SK-MEL-5 (cell line): ENCODE measurements around the gene SARNP. TPM values are rescaled to one million over a fixed set of nuclear protein-coding genes. Genes with fewer than 3 reads are reported as not detected.
"Not testable (repeated sequence)": the region's sequence is repeated elsewhere in the genome, so short reads cannot be mapped to it uniquely, and the experiment has no call there.

Source experiments
- DNase-seq: peaks from one replicate; pipeline ENCODE4 v3.0.0-alpha.2; 2016; ENCODE audit warnings: low read depth, low spot score
- in situ Hi-C: cut with HindIII; loops from 2 replicates; pipeline ENCODE4 v1.10.0; 2016; ENCODE audit warnings: low sequenced_read_pairs, high pct_unique_total_duplicates, low pct_unique_long_range_greater_than_20kb
- total RNA-seq: library from RNA; depleted of rRNA; stranded (reverse); fragments of >200 nt; shearing (Covaris generic); gene quantifications from 2 replicates; pipeline ENCODE4 v1.2.3, GENCODE V29; 2014

The SARNP gene
- total RNA-seq, 1 experiment from 2014 or later = 69.4 TPM

DNA sequence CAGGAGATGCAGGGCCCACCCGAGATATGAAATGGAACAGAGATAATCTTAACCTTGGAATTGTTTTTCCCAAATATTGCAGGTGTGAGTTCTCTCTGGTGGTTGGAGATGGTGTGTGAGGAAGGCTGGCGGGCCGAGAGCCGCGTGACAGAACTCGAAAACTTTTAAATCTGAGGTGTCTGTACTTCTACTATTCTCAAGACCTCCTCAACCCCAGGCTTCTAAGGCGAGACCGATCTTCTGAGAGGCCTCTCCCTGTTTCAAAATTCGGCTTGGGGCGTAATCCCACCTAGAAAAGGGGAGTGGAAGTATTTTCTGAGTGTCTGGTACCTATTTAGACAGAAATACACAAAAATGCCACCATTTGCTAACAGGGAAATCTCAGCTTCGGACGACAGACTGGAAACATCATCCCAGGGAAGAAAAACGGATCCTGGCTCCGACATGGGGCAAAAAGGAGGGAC lies 611 bp downstream of the SARNP start:
- peak; percentile 35 for DNase-seq
- in situ Hi-C loops = no loop called here

GRCh38 chr12:55815473-55815872 lies 2.1 kb downstream of the SARNP start:
- no peak for DNase-seq
- in situ Hi-C loops = no loop called here

- in situ Hi-C loops = no loop called here
- no peak for DNase-seq
Measured at GRCh38 chr12:55814257-55814656, 3.3 kb downstream of the SARNP start.

GRCh38 chr12:55812088-55812487 lies 5.4 kb downstream of the SARNP start:
- in situ Hi-C loops = no loop called here
- DNase-seq = no peak

GRCh38 chr12:55809274-55809673 lies 8.2 kb downstream of the SARNP start:
- in situ Hi-C loops = no loop called here
- no peak for DNase-seq

DNA sequence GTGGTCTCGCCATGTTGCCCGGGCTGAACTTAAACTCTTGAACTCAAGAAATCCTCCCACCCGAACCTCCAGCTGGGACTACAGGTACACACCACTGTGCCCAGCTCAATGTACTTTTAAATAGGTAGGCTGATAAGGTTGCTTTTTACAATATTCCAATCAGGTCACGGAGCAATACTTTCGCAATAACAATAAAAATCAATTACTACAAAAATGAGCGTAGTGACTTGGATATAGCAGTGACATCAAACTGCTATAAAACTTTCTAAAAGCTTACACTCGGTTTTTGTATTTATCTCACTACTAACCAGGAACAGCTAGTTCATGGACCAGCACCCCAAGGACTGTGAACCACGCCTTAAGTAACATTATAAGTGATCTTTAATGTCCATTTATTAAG lies 10.5 kb downstream of the SARNP start:
- in situ Hi-C loops = no loop called here
- DNase-seq = no peak

GRCh38 chr12:55797550-55797949 lies 20.0 kb downstream of the SARNP start:
- in situ Hi-C loops = no loop called here
- DNase-seq = no peak

DNA sequence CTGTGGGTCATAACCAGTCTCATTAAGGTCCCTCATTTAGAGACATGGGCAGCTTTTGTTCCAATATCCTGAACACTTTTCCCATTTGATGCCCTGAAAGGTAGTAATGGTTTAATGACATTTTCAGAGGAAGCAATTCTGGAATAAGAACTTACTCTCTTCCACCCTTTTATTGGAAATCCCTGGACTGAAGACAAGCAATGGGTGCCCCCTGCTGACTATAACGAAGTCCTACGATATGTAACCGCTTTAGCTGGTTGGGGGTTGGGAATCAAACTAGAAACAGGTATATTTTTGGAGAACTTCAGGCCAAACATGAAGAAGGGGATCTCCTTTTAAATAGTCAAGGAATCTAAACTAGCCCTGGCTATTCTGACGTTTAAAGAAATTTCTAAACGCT lies 20.5 kb downstream of the SARNP start:
- in situ Hi-C loops = no loop called here
- DNase-seq = peak; percentile 72

DNA sequence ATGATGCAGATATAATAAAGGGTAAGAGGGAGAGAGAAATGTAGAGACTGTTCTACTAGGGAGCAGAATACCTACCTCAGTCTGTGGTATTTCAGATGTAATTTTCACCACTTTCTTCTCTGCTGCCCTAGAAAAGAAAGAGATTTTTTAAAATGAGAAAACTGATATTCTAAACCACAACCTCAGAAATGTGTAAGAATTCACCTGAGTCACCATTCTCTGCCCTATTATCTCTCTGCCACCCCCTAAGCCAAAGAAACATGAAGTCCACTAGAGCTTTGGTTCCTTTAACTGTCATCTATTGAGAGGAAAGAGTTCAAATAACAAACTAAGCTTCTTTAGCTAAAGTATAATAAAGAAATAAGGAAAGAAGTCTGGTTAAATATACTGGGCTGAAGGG lies 21.6 kb downstream of the SARNP start:
- no peak for DNase-seq
- in situ Hi-C loops = no loop called here

DNA sequence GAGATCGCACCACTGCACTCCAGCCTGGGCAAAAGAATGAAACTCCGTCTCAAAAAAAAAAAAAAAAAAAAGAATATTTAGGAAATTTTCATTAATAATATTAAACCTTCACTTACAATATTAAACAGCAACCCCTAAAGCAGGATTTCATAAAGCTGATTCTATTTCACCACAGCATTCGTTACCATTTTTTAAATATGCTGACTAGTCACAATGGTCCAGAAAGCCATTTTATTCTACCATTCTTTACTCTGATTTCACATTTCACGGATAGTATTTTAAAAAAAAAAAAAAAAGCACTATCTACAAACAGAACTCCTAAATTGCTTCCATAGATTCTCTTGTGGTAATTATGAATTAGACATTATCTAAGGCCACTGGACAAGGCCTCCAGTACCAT lies 27.6 kb downstream of the SARNP start:
- in situ Hi-C loops = no loop called here
- no peak for DNase-seq

- in situ Hi-C loops = no loop called here
Measured at GRCh38 chr12:55789171-55789570, 28.4 kb downstream of the SARNP start.

DNA sequence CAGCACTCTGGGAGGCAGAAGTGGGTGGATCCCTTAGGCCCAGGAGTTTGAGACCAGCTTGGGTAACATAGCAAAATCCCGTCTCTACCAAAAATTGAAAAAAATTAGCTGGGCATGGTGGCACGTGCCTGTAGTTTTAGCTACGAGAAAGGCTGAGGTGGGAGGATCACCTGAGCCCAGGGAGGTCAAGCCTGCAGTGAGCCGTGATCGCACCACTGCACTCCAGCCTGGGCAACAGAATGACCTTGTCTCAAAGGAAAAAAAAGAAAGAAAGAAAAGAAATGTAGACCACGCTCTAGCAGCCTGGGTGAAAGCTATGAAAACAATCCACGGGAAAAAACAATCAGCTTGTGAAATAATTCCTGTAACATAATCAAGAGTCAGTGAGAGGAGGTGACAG lies 29.0 kb downstream of the SARNP start:
- in situ Hi-C loops = no loop called here
- no peak for DNase-seq

More at GRCh38 chr12:55789171-55789570, 28.4 kb downstream of the SARNP start:
- no peak for DNase-seq

DNA sequence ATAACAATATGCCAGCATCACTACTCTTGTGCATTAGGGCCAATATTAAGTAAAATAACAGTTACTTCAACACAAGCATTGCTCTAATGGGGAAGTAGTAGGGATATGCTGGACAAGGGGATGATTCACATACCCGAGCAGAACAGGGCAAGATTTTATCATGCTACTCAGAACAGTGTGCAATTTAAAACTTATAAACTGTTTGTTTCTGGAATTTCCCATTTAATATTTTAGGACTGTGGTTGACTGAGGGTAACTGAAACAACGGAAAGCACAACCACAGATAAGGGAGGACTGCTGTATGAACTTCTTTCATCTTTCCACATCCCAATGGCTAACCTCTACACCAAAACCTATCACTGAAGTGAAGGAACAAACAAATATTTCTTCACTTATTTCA lies 36.8 kb downstream of the SARNP start:
- no peak for DNase-seq
- in situ Hi-C loops = no loop called here

- DNase-seq = no peak
- in situ Hi-C loops = no loop called here
Measured at GRCh38 chr12:55777856-55778255, 39.7 kb downstream of the SARNP start.

DNA sequence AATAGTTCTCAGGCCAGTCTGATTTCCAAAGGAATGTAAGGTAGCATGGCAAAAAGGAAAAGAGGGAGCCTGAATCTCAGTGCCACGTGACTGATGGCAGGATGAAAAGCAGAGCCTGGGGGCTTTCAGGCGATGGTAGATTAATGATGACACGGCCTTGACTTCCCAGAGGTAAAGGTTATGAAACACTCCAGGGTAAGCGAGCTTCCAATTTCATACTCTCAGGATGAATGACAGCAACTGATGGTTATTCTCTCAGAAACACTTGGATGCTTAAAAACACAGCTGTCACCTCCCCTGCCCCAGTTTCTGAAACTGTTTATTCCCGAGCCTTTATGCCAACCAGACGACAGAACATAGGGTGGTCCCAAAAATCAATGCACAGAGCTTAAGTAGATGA lies 45.8 kb downstream of the SARNP start:
- in situ Hi-C loops = no loop called here
- DNase-seq = no peak

- in situ Hi-C loops = no loop called here
- no peak for DNase-seq
Measured at GRCh38 chr12:55767156-55767555, 50.4 kb downstream of the SARNP start.

DNA sequence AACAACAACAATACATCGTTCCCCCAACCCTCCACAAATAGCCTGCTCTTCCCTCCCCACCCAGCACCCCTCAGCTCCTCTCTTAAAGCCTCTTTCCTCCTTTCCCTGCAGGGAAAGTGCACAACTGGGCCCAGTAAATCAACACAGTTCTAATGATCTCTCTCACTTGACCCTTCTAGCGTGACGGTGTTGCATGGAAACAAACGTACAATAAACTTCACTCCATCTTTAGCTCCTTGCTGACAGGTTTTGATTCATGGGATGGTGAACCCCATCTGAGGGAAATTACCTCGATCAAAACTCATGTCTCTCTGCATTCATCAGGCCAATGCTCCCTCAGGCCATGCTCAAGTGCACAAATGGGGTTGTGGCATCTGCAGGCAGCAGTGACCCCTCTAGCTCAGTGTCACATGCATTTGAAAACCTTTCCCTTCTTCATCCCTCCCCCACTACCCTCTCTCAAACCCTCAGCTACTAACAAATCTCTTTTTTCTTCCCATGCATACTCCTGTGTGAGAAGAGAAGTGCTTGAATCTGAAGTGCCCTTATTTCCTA lies 51.7 kb downstream of the SARNP start:
- in situ Hi-C loops = no loop called here
- no peak for DNase-seq

GRCh38 chr12:55762646-55763045 lies 54.9 kb downstream of the SARNP start:
- in situ Hi-C loops = no loop called here

DNA sequence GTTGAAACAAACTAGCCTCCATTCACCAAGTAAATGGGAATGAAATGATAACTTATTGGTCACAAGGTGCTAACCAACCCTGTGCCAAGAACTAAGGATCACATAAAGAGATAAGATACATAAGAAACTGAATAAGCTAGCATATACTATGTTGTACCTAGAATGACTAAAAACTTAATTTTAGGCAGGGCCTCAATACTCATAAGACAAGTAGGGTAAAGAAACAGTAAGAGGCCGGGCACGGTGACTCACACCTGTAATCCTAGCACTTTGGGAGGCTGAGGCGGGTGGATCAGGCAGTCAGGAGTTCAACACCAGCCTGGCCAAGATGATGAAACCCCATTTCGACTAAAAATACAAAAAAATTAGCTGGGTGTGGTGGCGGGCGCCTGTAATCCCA lies 56.9 kb downstream of the SARNP start:
- in situ Hi-C loops = no loop called here
- no peak for DNase-seq

More at GRCh38 chr12:55762646-55763045, 54.9 kb downstream of the SARNP start:
- no peak for DNase-seq

GRCh38 chr12:55758575-55758974 lies 58.9 kb downstream of the SARNP start:
- in situ Hi-C loops, DNase-seq: not testable (repeated sequence)
